GM19463 (cell line): ENCODE results near the gene GON4L.
"Not testable (repeated sequence)": the region's sequence is repeated elsewhere in the genome, so short reads cannot be mapped to it uniquely, and the experiment has no call there.

Experiments used
- ATAC-seq: cut with Tn5 transposase; IDR thresholded peaks from one replicate; pipeline ENCODE4 v1.9.1; 2021; ENCODE audit warnings: mild to moderate bottlenecking, moderate library complexity; ENCODE audit not compliant: unreplicated experiment

Gene GON4L

DNA sequence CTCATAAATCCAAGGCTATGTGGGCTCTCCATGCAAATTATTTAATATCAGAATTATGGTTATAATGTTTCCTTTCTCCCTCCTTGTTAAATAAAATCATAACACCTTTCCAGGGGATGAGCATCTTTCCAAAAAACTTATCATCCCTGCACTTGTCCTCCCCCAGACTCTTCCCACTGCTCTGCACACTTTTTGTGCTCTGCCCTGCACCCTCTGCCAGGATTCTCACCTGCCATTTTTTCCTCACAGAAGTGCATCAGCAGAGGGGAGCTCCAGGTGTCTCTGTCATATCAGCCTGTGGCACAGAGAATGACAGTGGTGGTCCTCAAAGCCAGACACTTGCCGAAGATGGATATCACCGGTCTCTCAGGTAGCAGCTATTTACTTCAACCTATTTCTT, 23.2 kb upstream of the GON4L start:
- ATAC-seq, result no peak

DNA sequence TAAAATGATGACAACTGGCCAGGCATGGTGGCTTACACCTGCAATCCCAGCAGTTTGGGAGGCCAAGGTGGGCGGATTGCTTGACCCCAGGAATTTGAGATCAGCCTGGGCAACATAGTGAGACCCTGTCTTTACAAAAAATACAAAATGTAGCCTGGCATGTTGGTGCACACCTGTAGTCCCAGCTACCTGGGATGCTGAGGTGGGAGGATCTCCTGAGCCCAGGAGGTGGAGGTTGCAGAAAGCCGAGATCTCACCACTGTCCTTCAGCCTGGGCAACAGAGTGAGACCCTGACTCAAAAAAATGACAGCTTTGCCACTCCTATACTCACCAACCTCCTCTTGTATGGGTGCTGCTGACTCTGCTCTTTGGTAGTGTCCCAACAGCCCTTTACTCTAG, 20.9 kb upstream of the GON4L start:
- ATAC-seq, result no peak

DNA sequence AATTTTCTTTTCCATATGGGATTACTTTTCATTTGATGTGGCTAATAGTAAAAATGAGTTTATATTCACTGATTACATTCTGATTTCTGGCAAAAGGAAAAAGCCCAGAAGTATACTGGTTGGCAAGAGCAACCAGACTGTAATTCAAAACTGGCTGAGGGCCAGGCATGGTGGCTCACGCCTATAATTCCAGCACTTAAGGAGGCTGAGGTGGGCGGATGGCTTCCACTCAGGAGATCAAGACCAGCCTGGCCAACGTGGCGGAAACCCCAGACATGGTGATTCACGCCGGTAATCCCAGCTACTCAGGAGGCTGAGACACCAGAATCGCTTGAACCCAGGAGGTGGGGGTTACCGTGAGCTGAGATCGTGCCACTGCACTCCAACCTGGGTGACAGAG, 16.8 kb upstream of the GON4L start:
- no peak for ATAC-seq

DNA sequence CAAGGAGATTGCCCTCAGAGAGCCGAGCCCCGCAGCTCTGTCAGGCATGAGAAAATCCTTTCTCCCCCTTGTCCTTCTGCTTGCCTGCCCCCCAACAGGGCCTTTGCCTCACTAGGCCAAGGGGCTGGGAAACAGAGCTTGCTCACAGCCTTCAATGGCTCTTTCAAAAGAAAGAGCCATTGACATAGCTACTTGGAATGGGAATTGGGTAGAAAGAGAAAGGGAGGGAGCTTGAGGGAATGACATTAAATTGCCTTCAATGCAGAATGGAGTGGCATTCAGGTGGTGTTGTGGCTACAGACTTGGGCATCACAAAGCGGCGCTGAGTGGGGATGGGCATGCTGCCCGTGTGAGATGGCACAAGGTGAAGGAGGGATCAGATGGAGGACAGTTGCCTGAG, 15.5 kb upstream of the GON4L start:
- ATAC-seq, result no peak

DNA sequence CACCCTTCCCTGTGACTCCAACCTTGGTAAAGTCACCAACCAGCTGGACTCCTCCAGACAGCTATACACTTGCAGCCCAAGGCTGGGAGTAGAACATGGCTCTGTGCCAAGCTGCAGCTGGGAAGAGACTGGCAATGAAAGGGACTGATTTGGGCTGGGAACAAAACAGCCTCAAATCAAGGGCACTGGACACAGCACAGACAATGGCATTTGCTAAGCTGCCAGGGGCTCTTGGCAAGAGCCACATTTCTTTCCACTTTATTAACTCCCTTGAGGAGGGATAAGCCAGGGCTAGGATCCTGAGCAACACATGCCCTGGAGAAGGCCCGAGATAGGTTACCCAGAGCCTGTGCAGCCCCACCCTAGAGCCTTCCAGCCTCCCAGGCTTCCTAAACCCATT, 14.4 kb upstream of the GON4L start:
- ATAC-seq, result no peak

DNA sequence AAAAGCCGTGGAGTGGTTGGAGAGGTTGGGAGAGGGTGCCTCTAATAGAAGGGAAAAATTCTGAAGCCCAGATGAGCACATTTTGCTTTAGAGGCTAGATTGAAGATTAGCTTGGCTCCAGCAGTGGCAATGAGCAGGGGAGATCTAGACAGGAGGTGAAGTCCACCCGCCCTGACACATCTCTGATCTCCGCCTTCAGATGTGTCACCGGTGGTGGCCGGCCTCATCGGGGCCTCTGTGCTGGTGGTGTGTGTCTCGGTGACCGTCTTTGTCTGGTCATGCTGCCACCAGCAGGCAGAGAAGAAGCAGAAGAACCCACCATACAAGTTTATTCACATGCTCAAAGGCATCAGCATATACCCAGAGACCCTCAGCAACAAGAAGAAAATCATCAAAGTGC, 10.8 kb upstream of the GON4L start:
- no peak for ATAC-seq

DNA sequence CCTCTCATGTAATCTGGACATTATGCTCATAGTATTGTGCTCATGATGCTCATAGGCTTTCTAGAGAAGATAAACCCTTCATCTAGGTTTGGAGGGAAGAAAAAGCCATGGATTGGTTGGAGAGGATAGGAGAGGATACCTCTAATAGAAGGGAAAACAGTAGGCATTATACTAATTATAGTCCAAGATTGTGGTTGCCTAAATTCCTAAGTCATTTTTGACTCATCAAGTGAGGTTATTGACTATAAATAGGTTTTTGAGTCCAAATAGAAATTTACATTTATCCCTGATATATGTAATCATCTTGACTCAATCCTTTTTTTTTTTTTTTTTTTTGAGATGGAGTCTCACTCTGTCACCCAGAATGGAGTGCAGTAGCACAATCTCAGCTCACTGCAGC, 7.4 kb upstream of the GON4L start:
- no peak for ATAC-seq

DNA sequence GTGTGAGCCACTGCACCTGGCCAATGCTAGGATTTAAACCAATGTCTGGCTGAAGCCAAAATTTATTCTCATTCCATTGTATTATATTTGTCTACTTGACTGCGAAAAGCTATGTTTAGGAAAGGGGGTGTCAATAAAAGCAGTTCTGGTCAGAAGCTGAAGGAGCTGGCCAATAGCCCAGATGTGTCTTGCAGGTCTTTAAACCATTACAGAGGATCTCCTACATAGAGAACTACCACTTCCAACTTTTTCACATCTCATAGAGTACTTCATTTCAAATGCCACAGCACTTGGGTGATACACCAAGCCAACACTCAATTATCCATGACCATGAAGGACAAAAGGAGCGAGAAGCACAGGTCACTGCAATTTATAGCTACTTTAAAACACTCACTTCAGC, 4.9 kb upstream of the GON4L start:
- no peak for ATAC-seq

DNA sequence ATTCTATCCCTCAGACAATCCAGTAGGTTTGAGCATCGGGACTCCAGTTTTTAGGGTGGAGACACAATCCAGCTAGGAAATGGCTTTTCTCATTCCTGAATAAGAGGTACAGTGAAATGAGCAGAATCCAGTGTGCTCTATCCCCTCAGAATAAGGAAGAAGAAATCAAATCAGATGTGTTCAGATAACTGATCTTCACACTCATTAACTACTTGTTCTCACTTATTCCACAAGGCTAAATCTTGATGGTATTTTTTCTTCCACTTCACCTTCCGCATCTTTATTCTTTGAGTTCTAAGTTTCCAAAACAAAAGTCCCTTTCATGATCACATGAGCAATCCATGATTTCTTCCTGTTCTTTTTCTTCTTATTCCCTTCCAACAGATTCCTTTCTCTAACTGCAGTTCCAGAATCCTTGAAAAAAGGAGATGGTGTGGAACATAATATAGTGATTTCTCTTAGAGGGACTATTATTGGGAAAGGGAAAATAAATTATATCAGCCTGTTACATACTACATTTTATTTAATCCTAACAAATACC, 4.0 kb upstream of the GON4L start:
- no peak for ATAC-seq

DNA sequence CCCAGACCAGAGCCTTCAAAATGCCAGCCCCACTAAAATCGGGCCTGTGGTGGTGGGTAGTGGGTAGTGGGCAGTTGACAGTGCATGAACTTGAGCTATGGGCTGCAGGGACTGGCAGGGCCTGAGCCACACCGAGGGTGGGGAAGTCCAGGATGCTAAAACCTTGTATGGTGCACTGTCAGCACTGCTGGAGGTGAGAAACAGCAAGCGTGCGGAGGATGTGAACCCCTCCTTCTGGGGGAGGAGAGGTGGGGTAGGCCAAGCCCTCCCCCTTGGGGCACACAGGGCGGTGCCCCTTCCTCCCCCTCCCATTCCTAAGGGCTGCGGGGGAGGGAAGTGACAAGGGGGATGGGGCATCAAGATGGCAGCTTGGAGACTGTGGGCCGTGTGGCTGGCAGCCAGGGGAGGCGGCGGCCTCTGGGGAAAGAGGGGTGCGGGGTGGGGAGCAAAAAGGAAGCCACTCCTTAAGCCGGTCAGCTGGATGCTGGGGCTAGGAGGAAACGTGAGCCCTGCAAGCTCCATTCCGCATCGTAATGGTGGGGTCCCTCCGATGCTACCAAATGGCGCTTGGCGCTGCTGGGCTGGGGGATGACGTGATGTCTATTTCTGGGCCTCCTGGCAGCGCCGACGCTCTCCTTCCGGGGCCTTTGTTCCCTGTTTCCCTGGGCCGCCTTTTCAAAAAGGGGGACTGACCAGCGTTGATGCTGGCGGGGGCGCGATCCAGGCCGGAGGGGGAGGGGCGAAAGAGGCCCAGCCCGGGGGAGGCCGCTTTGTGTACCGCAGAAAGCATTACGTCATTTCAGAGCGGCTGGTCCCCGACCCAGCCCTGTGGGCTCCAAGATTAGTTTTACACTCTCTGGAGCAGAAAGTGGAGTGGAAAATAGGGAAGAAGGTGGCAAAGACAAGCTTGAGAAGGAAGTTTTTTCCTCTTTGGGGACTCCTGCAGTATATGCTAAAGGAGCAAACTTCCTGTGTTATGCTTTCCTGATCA, 3.2 kb upstream of the GON4L start:
- ATAC-seq, result no peak

DNA sequence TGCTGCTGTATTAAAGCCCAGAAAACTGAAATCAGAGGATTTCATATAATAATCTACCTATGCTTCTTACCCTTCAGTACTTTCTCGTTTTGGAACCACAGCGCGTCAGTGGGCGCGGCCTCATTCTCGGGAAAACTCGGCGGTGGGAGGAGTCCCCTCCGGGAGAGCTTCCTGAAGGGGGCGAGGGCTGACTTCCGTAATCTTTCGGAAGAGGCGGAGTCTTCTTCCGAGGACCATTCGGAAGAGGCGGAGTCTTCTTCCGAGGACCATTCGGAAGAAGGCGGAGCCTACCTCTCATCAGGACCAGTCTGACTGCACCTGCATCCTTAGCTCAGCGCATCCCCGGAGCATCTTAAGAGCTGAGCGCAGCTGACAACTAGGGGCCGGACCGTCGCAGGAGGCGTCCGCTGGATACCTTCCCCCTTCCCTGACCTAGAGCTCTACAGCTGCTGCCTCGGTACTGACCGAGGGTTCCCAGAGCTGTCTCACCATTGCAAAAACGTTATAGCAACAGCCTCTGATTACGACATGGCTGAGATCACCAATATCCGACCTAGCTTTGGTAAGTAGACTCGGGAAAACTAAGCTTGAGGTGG, 2.3 kb upstream of the GON4L start, which contains the start of gene SYT11:
Gene SYT11, plus strand, starts transcription at position 334 of the 596 bp plus-strand sequence. Its CDS starts 195 bp downstream, at position 529.
- ATAC-seq, result peak; percentile 46

DNA sequence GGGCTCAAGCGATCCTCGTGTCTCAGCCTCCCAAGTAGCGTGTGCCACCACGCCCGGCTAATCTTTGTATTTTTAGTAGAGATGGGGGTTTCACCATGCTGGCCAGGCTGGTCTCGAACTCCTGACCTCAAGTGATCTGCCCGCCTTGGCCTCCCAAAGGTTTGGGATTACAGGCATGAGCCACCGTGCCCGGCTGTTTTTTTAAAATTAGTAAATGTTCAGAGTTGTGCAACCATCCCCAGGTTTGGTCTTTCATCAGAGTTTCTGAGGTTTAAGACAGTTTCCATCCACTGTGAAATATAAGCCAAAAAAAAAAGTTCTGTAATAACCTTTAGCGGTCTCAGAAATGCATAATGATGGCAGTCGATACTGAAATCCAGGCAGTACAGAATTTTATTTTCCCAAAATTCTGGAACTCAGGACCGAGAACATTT, 1.8 kb upstream of the GON4L start:
- no peak for ATAC-seq

DNA sequence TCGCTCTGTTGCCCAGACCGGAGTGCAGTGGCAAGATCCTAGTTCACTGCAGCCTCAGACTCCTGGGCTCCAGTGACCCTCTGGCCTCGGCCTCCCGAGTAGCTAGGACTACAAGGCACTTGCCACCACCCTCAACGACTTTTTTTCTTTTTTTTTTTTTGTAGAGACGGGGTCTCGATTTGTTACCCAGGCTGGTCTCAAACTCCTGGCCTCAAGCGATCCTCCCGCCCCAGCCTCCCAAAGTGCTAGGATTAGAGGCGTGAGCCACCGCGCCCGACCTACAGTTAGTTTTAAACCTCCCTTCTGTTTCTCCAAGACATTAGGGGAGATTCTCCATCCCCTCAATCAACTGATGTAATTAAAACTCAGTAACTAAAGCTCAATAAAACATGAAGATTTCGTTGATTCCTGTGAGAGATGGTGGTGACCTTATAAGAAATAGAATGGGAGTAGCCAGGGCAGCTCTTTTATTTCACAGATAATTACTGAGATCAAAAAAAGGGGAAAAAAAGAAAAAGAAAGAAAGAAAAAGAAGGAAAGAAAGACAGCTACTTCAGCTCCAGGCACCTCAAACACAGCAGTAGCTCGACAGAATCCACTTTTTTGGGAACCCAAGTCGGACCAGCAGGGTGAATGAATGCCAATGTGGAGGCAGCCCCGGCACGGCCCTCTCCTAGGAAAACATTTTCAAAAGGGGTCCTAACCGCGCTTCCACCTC, 598 bp downstream of the GON4L start:
- no peak for ATAC-seq

DNA sequence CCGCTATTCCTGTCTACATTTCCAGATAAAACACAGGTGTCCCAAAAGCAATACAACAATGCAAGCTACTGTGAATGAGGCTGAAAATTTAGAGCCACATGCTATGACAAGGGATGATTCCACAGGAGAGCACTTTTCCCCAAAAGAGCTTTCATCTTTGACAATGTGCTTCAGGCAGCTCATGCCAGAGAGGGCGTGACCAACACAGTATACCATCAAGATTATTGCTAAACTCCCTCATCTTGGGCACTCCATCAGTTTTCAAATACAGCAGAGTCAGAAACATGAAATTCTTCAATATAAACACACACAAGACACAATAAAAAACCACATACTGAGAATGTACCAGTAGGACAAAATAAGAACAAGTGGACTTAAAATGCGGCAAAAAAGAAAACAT, 6.7 kb downstream of the GON4L start:
- ATAC-seq, result no peak

DNA sequence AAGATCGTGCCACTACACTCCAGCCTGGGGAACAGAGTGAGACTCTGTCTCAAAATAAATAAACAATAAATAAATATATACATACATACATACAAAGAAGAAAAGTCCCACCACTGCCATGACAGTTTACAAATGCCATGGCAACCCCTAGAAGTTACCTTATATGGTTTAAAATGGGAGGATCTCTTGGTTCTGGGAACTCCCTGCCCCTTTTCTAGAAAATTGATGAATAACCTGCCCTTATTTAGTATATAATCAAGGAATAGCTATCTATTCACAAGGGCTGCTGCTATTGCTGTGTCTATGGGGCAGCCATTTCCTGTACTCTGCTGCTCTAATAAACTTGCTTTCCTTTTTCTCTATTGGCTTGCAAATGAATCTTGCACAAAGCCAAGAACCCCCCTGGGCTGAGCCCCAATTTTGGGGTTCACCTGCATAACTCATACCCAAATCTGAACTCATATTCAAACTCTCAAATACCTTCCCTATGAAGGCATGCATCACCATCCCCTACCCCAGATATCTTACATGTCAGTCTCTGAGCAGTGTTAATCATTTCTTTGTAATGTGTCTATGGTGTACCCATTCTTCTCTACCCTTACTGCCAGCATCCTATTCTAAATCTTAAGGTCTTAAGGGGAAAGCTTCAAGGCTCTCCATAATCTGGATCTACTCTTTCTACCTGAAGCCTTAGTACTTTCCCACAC, 9.0 kb downstream of the GON4L start:
- no peak for ATAC-seq

DNA sequence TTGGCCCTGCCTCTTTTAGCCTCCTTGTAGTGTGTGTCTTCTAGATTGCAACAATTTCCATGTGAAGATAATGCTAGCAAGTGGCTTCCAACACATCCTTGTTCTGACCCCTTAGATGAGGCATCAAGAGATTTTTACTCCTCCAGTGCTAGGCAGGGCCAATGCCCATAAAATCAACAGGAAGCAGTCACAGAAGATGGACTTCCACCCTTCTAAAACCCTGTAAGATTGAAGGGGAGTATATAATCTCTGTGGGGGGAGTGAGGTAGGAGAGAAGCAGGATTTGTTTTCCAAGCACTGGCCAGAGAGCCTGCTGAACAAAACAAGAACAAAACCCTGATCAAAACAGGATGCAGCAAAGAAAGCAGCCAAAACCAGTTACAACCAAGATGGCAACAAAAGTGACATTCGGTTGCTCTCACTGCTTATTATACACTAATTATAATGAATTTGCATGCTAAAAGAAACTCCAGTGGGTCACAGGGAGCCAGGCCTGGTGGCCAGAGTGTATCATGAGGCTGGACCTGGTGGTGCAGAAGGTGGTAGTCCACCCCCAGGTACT, 12.1 kb downstream of the GON4L start:
- no peak for ATAC-seq

DNA sequence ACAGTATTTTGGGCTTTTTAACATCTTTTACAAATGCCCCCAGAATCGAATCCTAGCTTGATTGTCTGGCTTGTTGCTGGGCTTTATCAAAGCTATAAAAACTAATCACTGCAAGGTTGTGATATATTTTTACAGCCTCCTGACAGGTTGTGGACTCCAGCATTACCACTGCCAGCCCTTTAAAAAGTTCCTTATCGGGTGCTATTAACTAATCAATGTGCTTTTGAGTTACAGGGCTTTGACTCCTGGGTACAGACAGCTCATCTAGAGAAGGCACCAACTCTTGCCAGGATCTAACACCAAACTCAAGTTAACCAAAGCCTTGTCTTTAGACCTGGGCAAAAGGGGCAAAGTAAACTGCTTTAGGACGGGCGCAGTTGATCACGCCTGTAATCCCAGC, 16.6 kb downstream of the GON4L start:
- no peak for ATAC-seq

DNA sequence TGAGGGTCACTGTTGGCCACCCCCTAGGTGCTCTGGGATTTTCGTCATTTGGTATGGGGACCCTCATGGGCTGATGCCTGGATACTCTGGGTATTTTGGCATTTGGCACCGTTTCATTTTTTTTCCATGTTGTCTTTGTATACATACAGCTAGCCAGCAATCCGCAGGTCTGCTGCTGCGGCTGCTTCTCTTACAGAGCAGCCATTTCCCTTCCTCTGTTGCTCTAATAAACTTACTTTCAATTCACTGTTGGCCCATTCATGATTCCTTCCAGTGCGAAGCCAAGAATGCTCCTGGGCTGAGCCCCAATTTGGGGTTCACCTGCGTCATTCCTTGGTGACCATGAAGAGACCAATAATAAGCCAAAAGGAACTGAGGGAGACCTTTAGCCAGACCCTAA, 21.5 kb downstream of the GON4L start:
- no peak for ATAC-seq

DNA sequence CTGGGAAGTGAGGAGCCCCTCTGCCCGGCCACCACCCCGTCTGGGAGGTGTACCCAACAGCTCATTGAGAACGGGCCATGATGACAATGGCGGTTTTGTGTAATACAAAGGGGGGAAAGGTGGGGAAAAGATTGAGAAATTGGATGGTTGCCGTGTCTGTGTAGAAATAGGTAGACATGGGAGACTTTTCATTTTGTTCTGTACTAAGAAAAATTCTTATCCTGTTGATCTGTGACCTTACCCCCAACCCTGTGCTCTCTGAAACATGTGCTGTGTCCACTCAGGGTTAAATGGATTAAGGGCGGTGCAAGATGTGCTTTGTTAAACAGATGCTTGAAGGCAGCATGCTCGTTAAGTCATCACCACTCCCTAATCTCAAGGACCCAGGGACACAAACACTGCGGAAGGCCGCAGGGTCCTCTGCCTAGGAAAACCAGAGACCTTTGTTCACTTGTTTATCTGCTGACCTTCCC, 22.1 kb downstream of the GON4L start:
- not testable (repeated sequence) for ATAC-seq

DNA sequence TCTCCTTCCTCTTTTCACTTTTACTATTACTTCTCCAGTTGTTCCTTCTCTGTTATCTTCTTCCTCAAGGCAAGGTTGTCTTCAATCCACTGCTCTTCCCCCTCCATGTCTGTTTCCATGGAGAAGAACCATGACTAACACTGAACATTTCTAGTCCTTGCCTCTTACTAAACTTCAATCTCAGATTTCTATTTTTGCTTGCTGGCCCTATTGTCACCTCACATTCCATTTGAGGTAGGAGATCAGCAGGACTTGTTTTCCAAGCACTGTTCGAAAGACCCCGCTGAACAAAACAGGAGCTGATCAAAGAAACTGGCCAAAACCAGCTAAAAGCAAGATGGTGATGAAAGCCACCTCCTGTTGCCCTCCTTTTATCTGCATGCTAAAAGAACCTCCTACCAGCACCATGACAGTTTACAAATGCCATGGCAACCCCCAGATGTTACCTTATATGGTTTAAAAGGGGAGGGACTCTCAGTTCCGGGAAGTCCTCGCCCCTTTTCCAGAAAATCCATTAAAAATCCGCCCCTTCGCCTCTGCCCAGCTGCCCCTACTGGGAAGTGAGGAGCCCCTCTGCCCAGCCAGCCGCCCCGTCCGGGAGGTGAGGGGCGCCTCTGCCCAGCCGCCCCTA, 22.6 kb downstream of the GON4L start:
- ATAC-seq, result no peak
